Activated CD4-positive, CD25-positive, alpha-beta regulatory T cell treated with anti-CD3 and anti-CD28 coated beads, Interleukin-2, amount 50 U/mL, for 72 hours (primary cell): ENCODE measurements around the gene PHF2.
"Not testable (repeated sequence)": the region's sequence is repeated elsewhere in the genome, so short reads cannot be mapped to it uniquely, and the experiment has no call there.

Source experiments
- DNase-seq: peaks from one replicate; pipeline ENCODE4 v3.0.0; 2021

The PHF2 gene

GRCh38 chr9:93669116-93669957 lies 93.0 kb downstream of the PHF2 start:
- DNase-seq: peak; percentile 29

- DNase-seq: no peak
These were observed 93.5 kb downstream of the PHF2 start for GRCh38 chr9:93669958-93670207.

- DNase-seq: peak; percentile 25
These were observed 94.0 kb downstream of the PHF2 start for GRCh38 chr9:93670208-93671019.

- peak; percentile 23 for DNase-seq
These were observed 94.6 kb downstream of the PHF2 start for GRCh38 chr9:93671020-93671338.

GRCh38 chr9:93672330-93673020 lies 96.1 kb downstream of the PHF2 start:
- DNase-seq: not testable (repeated sequence)

- DNase-seq: no peak
These were observed 96.8 kb downstream of the PHF2 start for GRCh38 chr9:93673021-93673838.

GRCh38 chr9:93673839-93674334 lies 97.5 kb downstream of the PHF2 start:
- no peak for DNase-seq

- no peak for DNase-seq
These were observed 98.4 kb downstream of the PHF2 start for GRCh38 chr9:93674580-93675335.

GRCh38 chr9:93675336-93676150 lies 99.2 kb downstream of the PHF2 start:
- peak; percentile 17 for DNase-seq

GRCh38 chr9:93676310-93677047 lies 100.1 kb downstream of the PHF2 start:
- no peak for DNase-seq

GRCh38 chr9:93677048-93677571 lies 100.7 kb downstream of the PHF2 start:
- DNase-seq: peak; percentile 23

- DNase-seq: no peak
These were observed 101.3 kb downstream of the PHF2 start for GRCh38 chr9:93677641-93678136.

GRCh38 chr9:93678199-93679019 lies 102.0 kb downstream of the PHF2 start:
- no peak for DNase-seq

- DNase-seq: peak; percentile 27
These were observed 103.4 kb downstream of the PHF2 start for GRCh38 chr9:93679536-93680442.

- DNase-seq: peak; percentile 27
These were observed 104.3 kb downstream of the PHF2 start for GRCh38 chr9:93680443-93681268.

- peak; percentile 27 for DNase-seq
These were observed 105.1 kb downstream of the PHF2 start for GRCh38 chr9:93681269-93682154.
